Body of pancreas (tissue), 4 donors: ENCODE data around the gene TM7SF2.

Experiments
- CTCF ChIP-seq, 7 experiments: fragments of 450-650 bp in 4 of 7; fragments of 200-600 bp in 3 of 7; sonication (generic) in 3 of 7; IDR thresholded peaks; one replicate each; pipeline ENCODE4 v1.5.1; 2016 to 2019; ENCODE audit warnings: antibody characterized with exemption in 7 of 7
- POLR2A ChIP-seq, 3 donors: fragments of 450-650 bp; IDR thresholded peaks; one replicate each; pipeline ENCODE4 v1.6.1; 2016; ENCODE audit warnings: antibody characterized with exemption in 3 of 3, mild to moderate bottlenecking in 2 of 3

- peak; percentile 72 to 97 (median 86) for TF ChIP-seq CTCF (IDR thresholded peaks at IDR 0.05)
- peak in 2 of 3 donors; percentile 17 to 37 for TF ChIP-seq POLR2A (IDR thresholded peaks at IDR 0.05)
Measured at GRCh38 chr11:65112546-65113360, 1.1 kb downstream of the TM7SF2 start.
